H1 (cell line): ENCODE measurements around the gene ANGPTL4. TPM values are rescaled to one million over a fixed set of nuclear protein-coding genes. Genes with fewer than 3 reads are reported as not detected.

Source experiments
- CTCF ChIA-PET: fragments of 300-600 bp; sonication (Branson Sonifier 250); formaldehyde crosslinking; loops from one replicate; lab custom pipeline; 2021; ENCODE audit not compliant: partially characterized antibody; lab: Charles Lee
- POLR2A ChIA-PET: fragments of 300-600 bp; sonication (Branson Sonifier 250); formaldehyde crosslinking; loops from one replicate; lab custom pipeline; 2021; ENCODE audit warnings: inconsistent platforms; ENCODE audit not compliant: partially characterized antibody; lab: Charles Lee
- DNase-seq, 2 experiments: peaks; one replicate each; pipeline versions ENCODE4 v3.0.0 to v3.0.0-alpha.2; 2010 to 2022; ENCODE audit warnings: low spot score in 2 of 2, low read depth in 1 of 2, mixed read lengths in 1 of 2
- FAIRE-seq: peaks from 2 replicates; lab custom pipeline; 2011; peaks lifted over from hg19 to GRCh38; lab: Jason Lieb, UNC
- H2AFZ ChIP-seq: 2 replicates; pipeline ENCODE4 v1.8.1; 2012; ENCODE audit warnings: low read length, inconsistent platforms
- H2AK5ac ChIP-seq: 2 replicates; pipeline ENCODE4 v1.6.1; 2013; ENCODE audit warnings: low read depth, low read length
- H2BK120ac ChIP-seq: replicated peaks from 2 replicates; pipeline ENCODE3; 2013; ENCODE audit warnings: low read depth, low read length, inconsistent platforms
- H2BK12ac ChIP-seq: 2 replicates; pipeline ENCODE4 v1.6.1; 2013; ENCODE audit warnings: low read depth, low read length
- H2BK15ac ChIP-seq: 2 replicates; pipeline ENCODE4 v1.6.1; 2013; ENCODE audit warnings: low read length
- H2BK20ac ChIP-seq: 2 replicates; pipeline ENCODE4 v1.6.1; 2013; ENCODE audit warnings: low read length
- H2BK5ac ChIP-seq: 2 replicates; pipeline ENCODE4 v1.6.1; 2013; ENCODE audit warnings: low read depth, low read length
- H3K14ac ChIP-seq: 2 replicates; pipeline ENCODE4 v1.6.1; 2013; ENCODE audit warnings: inconsistent platforms; ENCODE audit not compliant: insufficient read length
- H3K18ac ChIP-seq: 2 replicates; pipeline ENCODE4 v1.6.1; 2013; ENCODE audit warnings: low read length; ENCODE audit errors: extremely low read depth
- H3K23ac ChIP-seq: 2 replicates; pipeline ENCODE4 v1.6.1; 2013; ENCODE audit warnings: inconsistent platforms; ENCODE audit not compliant: insufficient read length
- H3K23me2 ChIP-seq: 2 replicates; pipeline ENCODE4 v1.6.1; 2013; ENCODE audit warnings: low read depth, low read length
- H3K27ac ChIP-seq: 2 replicates; pipeline ENCODE4 v1.6.1; 2011; ENCODE audit warnings: low read depth, low read length, inconsistent platforms
- H3K27me3 ChIP-seq, 4 experiments: replicated peaks in 1 of 4; 1 replicate in 1 of 4; 2 replicates in 3 of 4; pipeline versions ENCODE4 v1.6.1 to v1.8.1; 2011 to 2013; ENCODE audit warnings: low read length in 3 of 4, mild to moderate bottlenecking in 3 of 4, inconsistent platforms in 2 of 4, mixed read lengths in 2 of 4, moderate library complexity in 1 of 4; ENCODE audit not compliant: control insufficient read depth in 3 of 4, insufficient read depth in 3 of 4; ENCODE audit errors: extremely low read depth in 1 of 4
- H3K36me3 ChIP-seq, 4 experiments: 2 replicates each; pipeline versions ENCODE4 v1.6.1 to v1.8.1; 2011 to 2013; ENCODE audit warnings: mild to moderate bottlenecking in 4 of 4, low read length in 3 of 4, moderate library complexity in 2 of 4, control low read depth in 1 of 4, inconsistent platforms in 1 of 4; ENCODE audit not compliant: insufficient read depth in 4 of 4, control insufficient read depth in 2 of 4
- H3K4ac ChIP-seq: replicated peaks from 2 replicates; pipeline ENCODE3; 2013; ENCODE audit warnings: low read length, low read depth, mixed read lengths, inconsistent platforms; ENCODE audit not compliant: insufficient read length
- H3K4me1 ChIP-seq, 4 experiments: replicated peaks in 1 of 4; 1 replicate in 1 of 4; 2 replicates in 3 of 4; pipeline versions ENCODE4 v1.6.1 to v1.8.1; 2011 to 2013; ENCODE audit warnings: low read length in 3 of 4, inconsistent platforms in 2 of 4, mixed read lengths in 1 of 4; ENCODE audit not compliant: insufficient read depth in 4 of 4, control insufficient read depth in 3 of 4
- H3K4me2 ChIP-seq, 2 experiments: 2 replicates each; pipeline versions ENCODE4 v1.6.1 to v1.8.1; 2011 to 2013; ENCODE audit warnings: low read depth in 2 of 2, low read length in 2 of 2, control low read depth in 1 of 2, inconsistent platforms in 1 of 2, mild to moderate bottlenecking in 1 of 2; ENCODE audit not compliant: insufficient read depth in 1 of 2
- H3K4me3 ChIP-seq, 4 experiments: fragments of 200-600, 300-600 bp in 1 of 4; sonication (generic), shearing (Covaris generic), sonication (Bioruptor Twin) in 1 of 4; 2 replicates each; pipeline versions ENCODE4 v1.5.1 to v1.8.1; 2011 to 2016; ENCODE audit warnings: low read length in 4 of 4, low read depth in 3 of 4, control low read depth in 2 of 4, inconsistent platforms in 2 of 4, mild to moderate bottlenecking in 2 of 4, mixed read lengths in 1 of 4, moderate library complexity in 1 of 4; ENCODE audit not compliant: insufficient read depth in 2 of 4; ENCODE audit errors: extremely low read depth in 1 of 4
- H3K56ac ChIP-seq: replicated peaks from 2 replicates; pipeline ENCODE3; 2013; ENCODE audit warnings: low read depth, mild to moderate bottlenecking, mixed read lengths, low read length, inconsistent platforms; ENCODE audit not compliant: insufficient read length
- H3K79me1 ChIP-seq: 2 replicates; pipeline ENCODE4 v1.6.1; 2013; ENCODE audit warnings: low read depth, low read length, control low read depth
- H3K79me2 ChIP-seq, 2 experiments: 2 replicates each; pipeline versions ENCODE4 v1.6.1 to v1.8.1; 2012 to 2013; ENCODE audit warnings: low read length in 2 of 2, mild to moderate bottlenecking in 2 of 2, inconsistent platforms in 1 of 2; ENCODE audit not compliant: insufficient read depth in 2 of 2, control insufficient read depth in 1 of 2
- H3K9ac ChIP-seq, 4 experiments: replicated peaks in 1 of 4; 1 replicate in 1 of 4; 2 replicates in 3 of 4; pipeline versions ENCODE4 v1.6.1 to v1.8.1; 2011 to 2013; ENCODE audit warnings: low read depth in 3 of 4, low read length in 3 of 4, control low read depth in 2 of 4, mild to moderate bottlenecking in 2 of 4, moderate library complexity in 2 of 4, inconsistent platforms in 1 of 4; ENCODE audit errors: extremely low read depth in 1 of 4
- H3K9me3 ChIP-seq, 2 experiments: 2 replicates each; pipeline versions ENCODE4 v1.6.1 to v1.8.1; 2012 to 2013; ENCODE audit warnings: mild to moderate bottlenecking in 2 of 2, moderate library complexity in 2 of 2, control low read depth in 1 of 2, inconsistent platforms in 1 of 2, low read depth in 1 of 2, low read length in 1 of 2, mixed read lengths in 1 of 2; ENCODE audit not compliant: insufficient read depth in 2 of 2
- H4K20me1 ChIP-seq, 2 experiments: replicated peaks in 1 of 2; 2 replicates each; pipeline versions ENCODE3 to v1.8.1; 2011 to 2013; ENCODE audit warnings: inconsistent platforms in 2 of 2, low read length in 2 of 2, mild to moderate bottlenecking in 1 of 2; ENCODE audit not compliant: insufficient read depth in 2 of 2, control insufficient read depth in 1 of 2
- H4K5ac ChIP-seq: 2 replicates; pipeline ENCODE4 v1.6.1; 2013; ENCODE audit warnings: low read length, low read depth, mixed read lengths, inconsistent platforms; ENCODE audit not compliant: insufficient read length
- H4K8ac ChIP-seq: 2 replicates; pipeline ENCODE4 v1.8.0; 2013; ENCODE audit warnings: mild to moderate bottlenecking, moderate library complexity, low read length, inconsistent platforms; ENCODE audit not compliant: insufficient read depth; ENCODE audit errors: extremely low read depth
- H4K91ac ChIP-seq: replicated peaks from 2 replicates; pipeline ENCODE3; 2013; ENCODE audit warnings: low read length, mixed read lengths, inconsistent platforms; ENCODE audit not compliant: insufficient read length
- ATF2 ChIP-seq: IDR thresholded peaks from 2 replicates; pipeline ENCODE4 v1.6.1; 2012; ENCODE audit warnings: low read length, inconsistent platforms
- BRCA1 ChIP-seq: IDR thresholded peaks from 2 replicates; pipeline ENCODE4 v1.6.1; 2012; ENCODE audit warnings: low read depth, low read length, improper control_type of control experiment
- CHD2 ChIP-seq: IDR thresholded peaks from 2 replicates; pipeline ENCODE4 v1.6.1; 2012; ENCODE audit warnings: low read length, improper control_type of control experiment
- CREB1 ChIP-seq: IDR thresholded peaks from 2 replicates; pipeline ENCODE4 v1.6.1; 2012; ENCODE audit warnings: inconsistent platforms
- E2F6 ChIP-seq: IDR thresholded peaks from 2 replicates; pipeline ENCODE4 v1.6.1; 2012; ENCODE audit warnings: inconsistent platforms
- FOSL1 ChIP-seq: IDR thresholded peaks from 2 replicates; pipeline ENCODE4 v1.6.1; 2011; ENCODE audit warnings: mild to moderate bottlenecking, low read depth, low read length, moderate library complexity; ENCODE audit not compliant: insufficient read depth
- JUN ChIP-seq: IDR thresholded peaks from 2 replicates; pipeline ENCODE4 v1.6.1; 2011; ENCODE audit warnings: low read depth, mild to moderate bottlenecking, improper control_type of control experiment, low read length
- MAFK ChIP-seq: IDR thresholded peaks from 2 replicates; pipeline ENCODE4 v1.6.1; 2012; ENCODE audit warnings: low read depth, mild to moderate bottlenecking, improper control_type of control experiment, low read length
- RAD21 ChIP-seq, 2 experiments: IDR thresholded peaks in 1 of 2; conservative IDR thresholded peaks in 1 of 2; 2 replicates each; pipeline ENCODE4 v1.6.1; 2011; ENCODE audit warnings: low read depth in 2 of 2, low read length in 2 of 2, improper control_type of control experiment in 1 of 2, inconsistent platforms in 1 of 2, mild to moderate bottlenecking in 1 of 2, moderate library complexity in 1 of 2
- RBBP5 ChIP-seq: IDR thresholded peaks from 2 replicates; pipeline ENCODE4 v1.7.1; 2012; ENCODE audit warnings: low read depth, mild to moderate bottlenecking, inconsistent platforms, low read length, moderate library complexity, borderline replicate concordance
- TAF1 ChIP-seq: IDR thresholded peaks from 2 replicates; pipeline ENCODE4 v1.6.1; 2011; ENCODE audit warnings: mild to moderate bottlenecking, low read depth, low read length
- YY1 ChIP-seq: IDR thresholded peaks from 2 replicates; pipeline ENCODE4 v1.6.1; 2011; ENCODE audit warnings: low read depth, mild to moderate bottlenecking, low read length
- WGBS, 2 experiments: shearing (Covaris generic) in 1 of 2; methylation state at CpG; one replicate each; pipeline versions ENCODE4 v1.1.6 to v1.1.7; 2013 to 2015; ENCODE audit warnings: low lambda C conversion rate in 2 of 2, mixed read lengths in 2 of 2, inconsistent platforms in 1 of 2, low coverage in 1 of 2, missing lambda C conversion rate in 1 of 2; ENCODE audit not compliant: insufficient replicate concordance in 2 of 2, insufficient coverage in 1 of 2, insufficient read length in 1 of 2; ENCODE audit errors: extremely low coverage in 1 of 2, missing lambda C conversion rate in 1 of 2; 5-methylcytosine and 5-hydroxymethylcytosine counted together
- polyA plus RNA-seq, 7 experiments: library from polyadenylated mRNA; depleted of rRNA in 3 of 7; stranded (reverse) in 5 of 7; unstranded in 2 of 7; fragments of >200 nt in 5 of 7; fragments of 200-250 nt in 2 of 7; gene quantifications; 1 replicate in 5 of 7; 2 replicates in 1 of 7; 4 replicates in 1 of 7; pipeline versions ENCODE4 v1.2.1 to v1.2.3, GENCODE V29; 2011 to 2013; ENCODE audit warnings: missing spikeins in 2 of 7, mixed read lengths in 2 of 7
- total RNA-seq: library from RNA; stranded (reverse); fragmentation: NEBNext Ultra II Directional; extraction: Animal tissue kit (Norgen Biotek cat#: 25700); gene quantifications from 2 replicates; pipeline ENCODE4 v1.2.1, GENCODE V29; 2021

The ANGPTL4 gene
- total and polyA plus RNA-seq, 2 of the 8 experiments (the other 6 are each of a cell fraction or from before 2014, with no cell fraction given), result 2.3 to 6.5 TPM

- POLR2A ChIA-PET, result interaction anchor here (0.9 to 2.8 kb wide), 4 partner anchors 13 to 83 kb away, joined by 3 to 17 read pairs (median 4); partner anchors contain the start of gene RAB11B
- TF ChIP-seq ATF2 (no peak), RBBP5 (no peak), MAFK (no peak), E2F6 (no peak), BRCA1 (no peak), RAD21 (IDR thresholded peaks at IDR 0.05 in 1 of 2, conservative IDR thresholded peaks at IDR 0.05 in 1 of 2; ENCODE audit: low read depth in 2 of 2, low read length in 2 of 2) (no peak), TAF1 (no peak), JUN (no peak), CREB1 (no peak), FOSL1 (no peak), CHD2 (no peak), YY1 (no peak)
Observed at GRCh38 chr19:8377598-8377997, 13.6 kb downstream of the ANGPTL4 start.

More at GRCh38 chr19:8377598-8377997, 13.6 kb downstream of the ANGPTL4 start:
- no peak overlapping the region for H2AFZ ChIP-seq
- no peak overlapping the region for H3K4me3 ChIP-seq
- no peaks in the 10 kb centered on the region for H3K79me1 ChIP-seq
- no peak overlapping the region for H3K18ac ChIP-seq
- H3K4me2 ChIP-seq, result no peak overlapping the region
- no peak overlapping the region for H2BK120ac ChIP-seq
- H3K14ac ChIP-seq, result no peak overlapping the region
- CTCF ChIA-PET, result interaction anchor here (0.7 to 4.9 kb wide), 6 partner anchors 8 to 68 kb away, joined by 3 to 23 read pairs (median 4); no protein-coding TSS in a partner anchor
- H4K8ac ChIP-seq, result no peak overlapping the region
- no peak overlapping the region for H2BK15ac ChIP-seq
- H3K27ac ChIP-seq, result no peak overlapping the region
- no peak overlapping the region for H3K9ac ChIP-seq
- H2BK5ac ChIP-seq, result no peak overlapping the region
- no peaks in the 10 kb centered on the region for H3K4me1 ChIP-seq
- H3K27me3 ChIP-seq, result no peaks in the 10 kb centered on the region
- H2BK12ac ChIP-seq, result no peak overlapping the region
- no peaks in the 10 kb centered on the region; a peak in 2 of 8 replicates for H3K36me3 ChIP-seq
- no peaks in the 10 kb centered on the region for H3K9me3 ChIP-seq
- H3K4ac ChIP-seq, result no peak overlapping the region
- H2AK5ac ChIP-seq, result no peak overlapping the region
- no peaks in the 10 kb centered on the region for H3K79me2 ChIP-seq
- H3K23me2 ChIP-seq, result no peaks in the 10 kb centered on the region
- H2BK20ac ChIP-seq, result 0 out of 2 replicates have a peak overlapping the region, but pooled peaks have one; percentile 32
- FAIRE-seq (no peak), DNase-seq (no peak)
- H4K20me1 ChIP-seq, result no peaks in the 10 kb centered on the region
- no peak overlapping the region for H3K23ac ChIP-seq
- no peak overlapping the region for H4K5ac ChIP-seq
- no peak overlapping the region for H4K91ac ChIP-seq
- H3K56ac ChIP-seq, result no peak overlapping the region
- no CpG with 5 or more reads among the region's 1 CpG for WGBS, 2 experiments
